ENCODE results near the gene GPRASP1. TPM values are rescaled to one million over a fixed set of nuclear protein-coding genes. Genes with fewer than 3 reads are reported as not detected.

The GPRASP1 gene
- total and polyA plus RNA-seq, 4 donors, result 0.51 to 3.8 (median 1.9) TPM

GRCh38 chrX:102697494-102697893 is 46.2 kb downstream of the GPRASP1 start:
- no peak for DNase-seq (ENCODE audit: low spot score)
- Histone ChIP-seq H3K27ac (ENCODE audit: low read depth in 1 of 2, low read length in 2 of 2) (no peak overlapping the region), H3K27me3 (ENCODE audit: control insufficient read depth in 4 of 4, insufficient read depth in 4 of 4, low read length in 3 of 4) (no peaks in the 10 kb centered on the region), H3K4me1 (ENCODE audit: control insufficient read depth in 4 of 4, insufficient read depth in 4 of 4, low read length in 3 of 4) (no peaks in the 10 kb centered on the region), H3K9ac (ENCODE audit: low read depth in 1 of 2, low read length in 2 of 2) (no peak overlapping the region), H3K4me3 (ENCODE audit: low read depth in 1 of 3, low read length in 3 of 3) (no peak overlapping the region), H3K9me3 (ENCODE audit: control insufficient read depth in 4 of 4, low read length in 3 of 4) (no peaks in the 10 kb centered on the region), H3K36me3 (ENCODE audit: control insufficient read depth in 4 of 4, insufficient read depth in 3 of 4, low read depth in 1 of 4, low read length in 3 of 4) (no peaks in the 10 kb centered on the region)
- no peak for TF ChIP-seq RAD21 (IDR thresholded peaks at IDR 0.05)
- no peak for TF ChIP-seq SP1 (IDR thresholded peaks at IDR 0.05)
- TF ChIP-seq JUND (IDR thresholded peaks at IDR 0.05), result no peak
- no peak for TF ChIP-seq FOXA2 (IDR thresholded peaks at IDR 0.05)
- no peak for TF ChIP-seq GABPA (IDR thresholded peaks at IDR 0.05 in 1 of 2, conservative IDR thresholded peaks at IDR 0.05 in 1 of 2)
- TF ChIP-seq EGR1 (IDR thresholded peaks at IDR 0.05; ENCODE audit: low read depth in 2 of 2), result no peak
- TF ChIP-seq ZBTB33 (IDR thresholded peaks at IDR 0.05), result no peak
- TF ChIP-seq YY1 (IDR thresholded peaks at IDR 0.05), result no peak

Small RNAs within 50 kb of the gene (small RNA-seq; reads per million reads assigned to genes)
- gene RNU6-589P, result not detected

Other genes with a start within 250 kb of the GPRASP1 start
- not detected for gene NXF2B, start 211.5 kb upstream of the GPRASP1 start, total RNA-seq
- not detected for gene NXF2B, start 211.5 kb upstream of the GPRASP1 start, polyA plus RNA-seq
- not detected for gene TCP11X2, start 179.7 kb upstream of the GPRASP1 start, total RNA-seq
- not detected for gene TCP11X2, start 179.7 kb upstream of the GPRASP1 start, polyA plus RNA-seq
- gene TMSB15A, start 134.7 kb upstream of the GPRASP1 start, total RNA-seq, result under 1 TPM in 1 of 2 donors, not detected in 1; 0.28 TPM
- under 1 TPM; 0.25 to 0.40 TPM for gene TMSB15A, start 134.7 kb upstream of the GPRASP1 start, polyA plus RNA-seq
- gene ARMCX5, start 52.0 kb upstream of the GPRASP1 start, total RNA-seq, result 1 to 10 TPM; 7.2 to 9.6 TPM
- 1 to 10 TPM; 3.2 to 6.5 TPM for gene ARMCX5, start 52.0 kb upstream of the GPRASP1 start, polyA plus RNA-seq
- 10 to 100 TPM in 1 of 2 donors, 1 to 10 TPM in 1; 5.9 to 10.2 TPM for gene GPRASP2, start 61.0 kb downstream of the GPRASP1 start, total RNA-seq
- 1 to 10 TPM; 1.8 to 4.8 TPM for gene GPRASP2, start 61.0 kb downstream of the GPRASP1 start, polyA plus RNA-seq
- gene GPRASP3, start 69.3 kb downstream of the GPRASP1 start, total RNA-seq, result 1 to 10 TPM; 2.7 to 3.5 TPM
- 1 to 10 TPM in 1 of 2 donors, under 1 TPM in 1; 0.47 to 1.1 TPM for gene GPRASP3, start 69.3 kb downstream of the GPRASP1 start, polyA plus RNA-seq

All from liver (tissue), 10 donors.